Fibroblast of skin of left quadriceps (primary cell): ENCODE measurements around the gene SLC66A3.
"Not testable (repeated sequence)": the region's sequence is repeated elsewhere in the genome, so short reads cannot be mapped to it uniquely, and the experiment has no call there.

Source experiments
- DNase-seq, 2 experiments: peaks; one replicate each; pipeline ENCODE4 v3.0.0-alpha.2; 2013; ENCODE audit warnings: low read depth in 2 of 2

The SLC66A3 gene

GRCh38 chr2:11163439-11164317, 8.4 kb downstream of the SLC66A3 start:
- no peak for DNase-seq

- DNase-seq: not testable (repeated sequence)
Observed at GRCh38 chr2:11165046-11165445, 9.8 kb downstream of the SLC66A3 start.

- DNase-seq: no peak
Observed at GRCh38 chr2:11166476-11166875, 11.2 kb downstream of the SLC66A3 start.

- DNase-seq: no peak
Observed at GRCh38 chr2:11168488-11168887, 13.2 kb downstream of the SLC66A3 start.

GRCh38 chr2:11169333-11169732, 14.1 kb downstream of the SLC66A3 start:
- DNase-seq: no peak

GRCh38 chr2:11174222-11174621, 19.0 kb downstream of the SLC66A3 start:
- DNase-seq: no peak

- peak; percentile 47 to 57 for DNase-seq
Observed at GRCh38 chr2:11175293-11175795, 20.1 kb downstream of the SLC66A3 start.

- DNase-seq: peak in 1 of 2 experiments; percentile 12
Observed at GRCh38 chr2:11177871-11178690, 22.8 kb downstream of the SLC66A3 start.

- DNase-seq: no peak
Observed at GRCh38 chr2:11179196-11179595, 23.9 kb downstream of the SLC66A3 start.

GRCh38 chr2:11179899-11180298, 24.6 kb downstream of the SLC66A3 start:
- no peak for DNase-seq

GRCh38 chr2:11180653-11181052, 25.4 kb downstream of the SLC66A3 start:
- DNase-seq: no peak

- no peak for DNase-seq
Observed at GRCh38 chr2:11182951-11183350, 27.7 kb downstream of the SLC66A3 start.

GRCh38 chr2:11186145-11186544, 30.9 kb downstream of the SLC66A3 start:
- no peak for DNase-seq

GRCh38 chr2:11187083-11187619, 31.9 kb downstream of the SLC66A3 start:
- DNase-seq: peak in 1 of 2 experiments; percentile 10

GRCh38 chr2:11187731-11188130, 32.5 kb downstream of the SLC66A3 start:
- no peak for DNase-seq

GRCh38 chr2:11196246-11196645, 41.0 kb downstream of the SLC66A3 start:
- no peak for DNase-seq

- DNase-seq: no peak
Observed at GRCh38 chr2:11200651-11201050, 45.4 kb downstream of the SLC66A3 start.

GRCh38 chr2:11201969-11202368, 46.7 kb downstream of the SLC66A3 start:
- DNase-seq: no peak

- DNase-seq: peak; percentile 13
Observed at GRCh38 chr2:11203480-11203879, 48.2 kb downstream of the SLC66A3 start.

GRCh38 chr2:11208083-11208482, 52.8 kb downstream of the SLC66A3 start:
- no peak for DNase-seq

- DNase-seq: no peak
Observed at GRCh38 chr2:11212645-11213044, 57.4 kb downstream of the SLC66A3 start.

GRCh38 chr2:11213090-11213638, 57.9 kb downstream of the SLC66A3 start:
- DNase-seq: peak; percentile 39
